Stimulated activated naive CD8-positive, alpha-beta T cell treated with anti-CD3 and anti-CD28 coated beads, Interleukin-15, Interleukin-2, amounts not matched to agents 100 U/mL and 50 U/mL, for 24 hours (primary cell): Measurements from ENCODE around the gene RFX4.
"Not testable (repeated sequence)": the region's sequence is repeated elsewhere in the genome, so short reads cannot be mapped to it uniquely, and the experiment has no call there.

Experiments
- ATAC-seq: fragments of 150-1000 bp; cut with Tn5 transposase; one replicate; pipeline ENCODE4 v1.10.0; 2021
- DNase-seq: peaks from one replicate; pipeline ENCODE4 v3.0.0; 2021

Gene RFX4

GRCh38 chr12:106594447-106594846 lies 11.6 kb downstream of the RFX4 start:
- ATAC-seq = no peak
- DNase-seq = no peak

- DNase-seq (no peak), ATAC-seq (no peak)
Observed at GRCh38 chr12:106595268-106595667, 12.5 kb downstream of the RFX4 start.

GRCh38 chr12:106598003-106598402 lies 15.2 kb downstream of the RFX4 start:
- no peak for ATAC-seq
- no peak for DNase-seq

GRCh38 chr12:106599302-106599701 lies 16.5 kb downstream of the RFX4 start:
- no peak for ATAC-seq

GRCh38 chr12:106600503-106600902 lies 17.7 kb downstream of the RFX4 start:
- no peak for DNase-seq
- no peak for ATAC-seq

More at GRCh38 chr12:106599302-106599701, 16.5 kb downstream of the RFX4 start:
- DNase-seq = no peak

- DNase-seq = no peak
- no peak for ATAC-seq
Observed at GRCh38 chr12:106601031-106601430, 18.2 kb downstream of the RFX4 start.

GRCh38 chr12:106601496-106601895 lies 18.7 kb downstream of the RFX4 start:
- ATAC-seq (no peak), DNase-seq (no peak)

- DNase-seq (no peak), ATAC-seq (no peak)
Observed at GRCh38 chr12:106602076-106602475, 19.3 kb downstream of the RFX4 start.

GRCh38 chr12:106605254-106605653 lies 22.4 kb downstream of the RFX4 start:
- ATAC-seq (no peak), DNase-seq (no peak)

GRCh38 chr12:106620588-106620987 lies 37.8 kb downstream of the RFX4 start:
- not testable (repeated sequence) for ATAC-seq

GRCh38 chr12:106625976-106626375 lies 43.2 kb downstream of the RFX4 start:
- DNase-seq (no peak), ATAC-seq (no peak)

More at GRCh38 chr12:106620588-106620987, 37.8 kb downstream of the RFX4 start:
- DNase-seq = not testable (repeated sequence)

GRCh38 chr12:106629797-106630659 lies 47.2 kb downstream of the RFX4 start:
- ATAC-seq (no peak), DNase-seq (no peak)

- DNase-seq (no peak), ATAC-seq (no peak)
Observed at GRCh38 chr12:106631150-106631549, 48.3 kb downstream of the RFX4 start.

- ATAC-seq = no peak
Observed at GRCh38 chr12:106631797-106632196, 49.0 kb downstream of the RFX4 start.

GRCh38 chr12:106632797-106633450 lies 50.1 kb downstream of the RFX4 start:
- ATAC-seq = no peak
- no peak for DNase-seq

More at GRCh38 chr12:106631797-106632196, 49.0 kb downstream of the RFX4 start:
- DNase-seq = no peak

- no peak for DNase-seq
- ATAC-seq = no peak
Observed at GRCh38 chr12:106633451-106633823, 50.6 kb downstream of the RFX4 start.

- ATAC-seq = no peak
- DNase-seq = no peak
Observed at GRCh38 chr12:106634206-106634605, 51.4 kb downstream of the RFX4 start.

- ATAC-seq (no peak), DNase-seq (no peak)
Observed at GRCh38 chr12:106643000-106643399, 60.2 kb downstream of the RFX4 start.

GRCh38 chr12:106644335-106645073 lies 61.7 kb downstream of the RFX4 start:
- ATAC-seq (no peak), DNase-seq (no peak)

- ATAC-seq (no peak), DNase-seq (no peak)
Observed at GRCh38 chr12:106645074-106645421, 62.2 kb downstream of the RFX4 start.

- DNase-seq (no peak), ATAC-seq (no peak)
Observed at GRCh38 chr12:106645465-106646330, 62.9 kb downstream of the RFX4 start.

- ATAC-seq (no peak), DNase-seq (no peak)
Observed at GRCh38 chr12:106646472-106646871, 63.7 kb downstream of the RFX4 start.
